Gastrocnemius medialis (tissue), 4 donors: ENCODE data around the gene ARTN.

Source experiments
- POLR2A ChIP-seq, 2 donors: fragments of 450-650 bp; IDR thresholded peaks; one replicate each; pipeline ENCODE4 v1.6.1; 2017; ENCODE audit warnings: antibody characterized with exemption in 2 of 2, mild to moderate bottlenecking in 2 of 2, moderate library complexity in 2 of 2
- TF ChIP-seq, protein P1 (sequence below), 5 experiments: fragments of 450-650 bp in 3 of 5; fragments of 200-600 bp in 2 of 5; sonication (generic) in 2 of 5; IDR thresholded peaks in 4 of 5; conservative IDR thresholded peaks in 1 of 5; 1 replicate in 4 of 5; 2 replicates in 1 of 5; pipeline ENCODE4 v1.5.1; 2016 to 2019; ENCODE audit warnings: antibody characterized with exemption in 5 of 5, mild to moderate bottlenecking in 3 of 5, moderate library complexity in 3 of 5

GRCh38 chr1:43976045-43976444 lies 42.4 kb downstream of the ARTN start:
- TF ChIP-seq, protein P1, sequence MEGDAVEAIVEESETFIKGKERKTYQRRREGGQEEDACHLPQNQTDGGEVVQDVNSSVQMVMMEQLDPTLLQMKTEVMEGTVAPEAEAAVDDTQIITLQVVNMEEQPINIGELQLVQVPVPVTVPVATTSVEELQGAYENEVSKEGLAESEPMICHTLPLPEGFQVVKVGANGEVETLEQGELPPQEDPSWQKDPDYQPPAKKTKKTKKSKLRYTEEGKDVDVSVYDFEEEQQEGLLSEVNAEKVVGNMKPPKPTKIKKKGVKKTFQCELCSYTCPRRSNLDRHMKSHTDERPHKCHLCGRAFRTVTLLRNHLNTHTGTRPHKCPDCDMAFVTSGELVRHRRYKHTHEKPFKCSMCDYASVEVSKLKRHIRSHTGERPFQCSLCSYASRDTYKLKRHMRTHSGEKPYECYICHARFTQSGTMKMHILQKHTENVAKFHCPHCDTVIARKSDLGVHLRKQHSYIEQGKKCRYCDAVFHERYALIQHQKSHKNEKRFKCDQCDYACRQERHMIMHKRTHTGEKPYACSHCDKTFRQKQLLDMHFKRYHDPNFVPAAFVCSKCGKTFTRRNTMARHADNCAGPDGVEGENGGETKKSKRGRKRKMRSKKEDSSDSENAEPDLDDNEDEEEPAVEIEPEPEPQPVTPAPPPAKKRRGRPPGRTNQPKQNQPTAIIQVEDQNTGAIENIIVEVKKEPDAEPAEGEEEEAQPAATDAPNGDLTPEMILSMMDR (IDR thresholded peaks at IDR 0.05 in 4 of 5, conservative IDR thresholded peaks at IDR 0.05 in 1 of 5): no peak
- TF ChIP-seq POLR2A (IDR thresholded peaks at IDR 0.05): no peak
